Endothelial cell of umbilical vein (primary cell): ENCODE data around the gene MLEC. TPM values are rescaled to one million over a fixed set of nuclear protein-coding genes. Genes with fewer than 3 reads are reported as not detected.

Experiments used
- BruUV-seq: library from RNA; stranded (reverse); fragments of 400-500 nt; replicated peaks from 2 replicates; lab custom pipeline; 2021; lab: Mats Ljungman, UMichigan
- CTCF ChIA-PET: fragments of 300-600, 350-600 bp; sonication (Branson Sonifier 250); formaldehyde crosslinking; loops from one replicate; lab custom pipeline; 2021; ENCODE audit warnings: antibody characterized with exemption, inconsistent platforms; lab: Charles Lee
- POLR2A ChIA-PET: fragments of 300-600, 350-600 bp; sonication (Branson Sonifier 250); formaldehyde crosslinking; loops from one replicate; lab custom pipeline; 2021; ENCODE audit warnings: antibody characterized with exemption, inconsistent platforms; lab: Charles Lee
- DNase-seq: peaks from one replicate; pipeline ENCODE4 v3.0.0-alpha.2; 2011; ENCODE audit warnings: low read depth, low spot score
- FAIRE-seq: peaks from 2 replicates; lab custom pipeline; 2011; peaks lifted over from hg19 to GRCh38; lab: Jason Lieb, UNC
- H2AFZ ChIP-seq: 2 replicates; pipeline ENCODE4 v1.6.0; 2012; ENCODE audit warnings: low read depth, low read length, control low read depth, inconsistent platforms
- H3K27ac ChIP-seq: 2 replicates; pipeline ENCODE4 v1.5.1; 2011; ENCODE audit warnings: low read depth, mild to moderate bottlenecking, control low read depth, low read length, moderate library complexity; ENCODE audit not compliant: insufficient read depth
- H3K27me3 ChIP-seq, 2 experiments: 2 replicates each; pipeline versions ENCODE4 v1.6.0 to v1.6.1; 2011; ENCODE audit warnings: low read length in 2 of 2, mixed read lengths in 1 of 2; ENCODE audit not compliant: control insufficient read depth in 2 of 2, insufficient read depth in 2 of 2
- H3K36me3 ChIP-seq, 2 experiments: 2 replicates in 1 of 2; 3 replicates in 1 of 2; pipeline ENCODE4 v1.5.1; 2011; ENCODE audit warnings: low read length in 2 of 2, mild to moderate bottlenecking in 1 of 2, moderate library complexity in 1 of 2; ENCODE audit not compliant: control insufficient read depth in 2 of 2, insufficient read depth in 2 of 2; ENCODE audit errors: extremely low read depth in 1 of 2
- H3K4me1 ChIP-seq: 3 replicates; pipeline ENCODE4 v1.5.1; 2011; ENCODE audit warnings: mild to moderate bottlenecking, low read length; ENCODE audit not compliant: control insufficient read depth, insufficient read depth; ENCODE audit errors: extremely low read depth
- H3K4me2 ChIP-seq: 2 replicates; pipeline ENCODE4 v1.6.1; 2011; ENCODE audit warnings: low read length, control low read depth, mixed read lengths; ENCODE audit not compliant: insufficient read depth
- H3K4me3 ChIP-seq, 3 experiments: fragments of 200-600 bp in 1 of 3; sonication (generic), shearing (Covaris generic) in 1 of 3; replicated peaks in 1 of 3; 2 replicates each; pipeline ENCODE4 v1.5.1; 2011 to 2016; ENCODE audit warnings: control low read depth in 3 of 3, low read length in 3 of 3, mild to moderate bottlenecking in 2 of 3, inconsistent platforms in 1 of 3, low read depth in 1 of 3, moderate library complexity in 1 of 3; ENCODE audit not compliant: insufficient read depth in 1 of 3
- H3K79me2 ChIP-seq: 2 replicates; pipeline ENCODE4 v1.6.0; 2012; ENCODE audit warnings: low read length, inconsistent platforms; ENCODE audit not compliant: control insufficient read depth, insufficient read depth
- H3K9ac ChIP-seq: replicated peaks from 2 replicates; pipeline ENCODE3; 2011; ENCODE audit warnings: low read length, control low read depth; ENCODE audit not compliant: insufficient read depth; ENCODE audit errors: extremely low read depth
- H3K9me1 ChIP-seq: replicated peaks from 3 replicates; pipeline ENCODE4 v1.6.0; 2011; ENCODE audit warnings: mild to moderate bottlenecking, low read length; ENCODE audit not compliant: control insufficient read depth, insufficient read depth; ENCODE audit errors: extremely low read depth
- H3K9me3 ChIP-seq: replicated peaks from 2 replicates; pipeline ENCODE4 v1.5.1; 2012; ENCODE audit warnings: low read length, inconsistent platforms; ENCODE audit not compliant: control insufficient read depth, insufficient read depth
- H4K20me1 ChIP-seq: replicated peaks from 2 replicates; pipeline ENCODE3; 2011; ENCODE audit warnings: mild to moderate bottlenecking, low read length; ENCODE audit not compliant: control insufficient read depth, insufficient read depth; ENCODE audit errors: extremely low read depth
- EZH2 ChIP-seq: IDR thresholded peaks from 2 replicates; pipeline ENCODE4 v1.6.1; 2012; ENCODE audit warnings: borderline replicate concordance, low read depth, mild to moderate bottlenecking, moderate library complexity, low read length, inconsistent platforms; ENCODE audit not compliant: severe bottlenecking
- FOS ChIP-seq: IDR thresholded peaks from 2 replicates; pipeline ENCODE4 v1.6.1; 2011; ENCODE audit warnings: mild to moderate bottlenecking, low read length, moderate library complexity, borderline replicate concordance; ENCODE audit not compliant: insufficient read depth
- GATA2 ChIP-seq: IDR thresholded peaks from 2 replicates; pipeline ENCODE4 v1.7.0; 2011; ENCODE audit warnings: low read depth, mild to moderate bottlenecking, moderate library complexity, mixed read lengths, low read length; ENCODE audit not compliant: insufficient read length, insufficient read depth
- JUN ChIP-seq: IDR thresholded peaks from 2 replicates; pipeline ENCODE4 v1.6.1; 2011; ENCODE audit warnings: borderline replicate concordance, low read depth; ENCODE audit not compliant: insufficient read length, insufficient read depth
- MYC ChIP-seq: IDR thresholded peaks from one replicate; pipeline ENCODE4 v1.6.1; 2011; ENCODE audit warnings: mild to moderate bottlenecking, low read depth, low read length
- POLR2A ChIP-seq: IDR thresholded peaks from 2 replicates; pipeline ENCODE4 v1.6.1; 2012; ENCODE audit warnings: low read depth, mild to moderate bottlenecking, control low read depth, low read length
- POLR2AphosphoS5 ChIP-seq: IDR thresholded peaks from 2 replicates; pipeline ENCODE4 v1.6.1; 2012; ENCODE audit warnings: low read depth, mild to moderate bottlenecking, control low read depth, low read length, moderate library complexity; ENCODE audit not compliant: insufficient read depth
- dilution Hi-C: fragments of 300-500 bp; cut with MboI; formaldehyde crosslinking; loops from one replicate; pipeline ENCODE4 v1.15.0; 2019; ENCODE audit warnings: low sequenced_read_pairs; ENCODE audit not compliant: extremely low pct_ligation_motif_present
- intact Hi-C: fragments of 100-400 bp; cut with micrococcal nuclease; formaldehyde crosslinking; loops from one replicate; pipeline ENCODE4 v1.10.0; 2022
- polyA plus RNA-seq, 4 experiments: library from polyadenylated mRNA; depleted of rRNA in 3 of 4; stranded (reverse) in 3 of 4; unstranded in 1 of 4; fragments of >200 nt; gene quantifications; 2 replicates each; pipeline versions ENCODE4 v1.2.1 to v1.2.3, GENCODE V29; 2011 to 2012; ENCODE audit warnings: missing spikeins in 1 of 4
- total RNA-seq: library from RNA; stranded (reverse); gene quantifications from 2 replicates; pipeline ENCODE4 v1.2.3, GENCODE V29; 2021
- TF ChIP-seq, protein P1 (sequence below), 2 donors: IDR thresholded peaks; 1 replicate in 1 of 2; 2 replicates in 1 of 2; pipeline ENCODE4 v1.5.1; 2011; ENCODE audit warnings: low read length in 2 of 2, mild to moderate bottlenecking in 2 of 2, moderate library complexity in 2 of 2, control low read depth in 1 of 2, inconsistent platforms in 1 of 2, low read depth in 1 of 2; ENCODE audit not compliant: insufficient read depth in 1 of 2; ENCODE audit errors: extremely low read depth in 1 of 2
- TF ChIP-seq, protein P2 (sequence below): IDR thresholded peaks from 2 replicates; pipeline ENCODE4 v1.6.1; 2011; ENCODE audit not compliant: insufficient read depth, insufficient read length

Gene MLEC
- total and polyA plus RNA-seq, 2 donors (not counting 3 experiments of a cell fraction or from before 2014, with no cell fraction given), result 28.4 to 144 TPM

DNA sequence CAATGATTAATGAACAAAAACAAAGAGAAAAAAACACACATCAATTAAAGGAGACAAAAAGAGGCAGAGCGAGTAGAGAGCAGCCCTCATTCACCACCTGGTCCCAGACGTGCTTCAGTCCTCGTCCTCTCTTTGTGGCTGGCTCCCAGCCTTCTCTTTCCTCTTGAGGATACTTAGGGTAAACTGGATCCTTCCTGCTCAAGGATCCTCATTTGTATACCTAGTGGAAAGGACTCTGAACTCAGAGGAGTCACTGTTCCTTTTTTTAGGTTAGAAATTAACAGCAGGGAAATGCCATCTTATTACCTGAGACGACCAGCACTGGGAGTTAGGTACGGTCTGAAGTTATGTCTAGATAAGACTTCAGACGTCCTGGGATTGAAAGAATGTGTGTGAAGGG is 9.7 kb downstream of the MLEC start:
- H3K9ac ChIP-seq, result no peak overlapping the region
- H4K20me1 ChIP-seq, result no peaks in the 10 kb centered on the region
- no peak for TF ChIP-seq GATA2
- TF ChIP-seq EZH2, result no peak
- TF ChIP-seq POLR2AphosphoS5, result no peak
- no peak for TF ChIP-seq FOS
- TF ChIP-seq POLR2A, result no peak
- no peak for TF ChIP-seq JUN
- TF ChIP-seq, protein P1, sequence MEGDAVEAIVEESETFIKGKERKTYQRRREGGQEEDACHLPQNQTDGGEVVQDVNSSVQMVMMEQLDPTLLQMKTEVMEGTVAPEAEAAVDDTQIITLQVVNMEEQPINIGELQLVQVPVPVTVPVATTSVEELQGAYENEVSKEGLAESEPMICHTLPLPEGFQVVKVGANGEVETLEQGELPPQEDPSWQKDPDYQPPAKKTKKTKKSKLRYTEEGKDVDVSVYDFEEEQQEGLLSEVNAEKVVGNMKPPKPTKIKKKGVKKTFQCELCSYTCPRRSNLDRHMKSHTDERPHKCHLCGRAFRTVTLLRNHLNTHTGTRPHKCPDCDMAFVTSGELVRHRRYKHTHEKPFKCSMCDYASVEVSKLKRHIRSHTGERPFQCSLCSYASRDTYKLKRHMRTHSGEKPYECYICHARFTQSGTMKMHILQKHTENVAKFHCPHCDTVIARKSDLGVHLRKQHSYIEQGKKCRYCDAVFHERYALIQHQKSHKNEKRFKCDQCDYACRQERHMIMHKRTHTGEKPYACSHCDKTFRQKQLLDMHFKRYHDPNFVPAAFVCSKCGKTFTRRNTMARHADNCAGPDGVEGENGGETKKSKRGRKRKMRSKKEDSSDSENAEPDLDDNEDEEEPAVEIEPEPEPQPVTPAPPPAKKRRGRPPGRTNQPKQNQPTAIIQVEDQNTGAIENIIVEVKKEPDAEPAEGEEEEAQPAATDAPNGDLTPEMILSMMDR (IDR thresholded peaks at IDR 0.05; ENCODE audit: extremely low read depth in 1 of 2, insufficient read depth in 1 of 2, low read depth in 1 of 2, low read length in 2 of 2), result no peak
- no peak for TF ChIP-seq MYC
- TF ChIP-seq, protein P2, sequence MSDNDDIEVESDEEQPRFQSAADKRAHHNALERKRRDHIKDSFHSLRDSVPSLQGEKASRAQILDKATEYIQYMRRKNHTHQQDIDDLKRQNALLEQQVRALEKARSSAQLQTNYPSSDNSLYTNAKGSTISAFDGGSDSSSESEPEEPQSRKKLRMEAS, result no peak
- dilution Hi-C loops (no loop called here), intact Hi-C loops (loop anchor here (1.0 kb wide), 1 partner anchor 9 kb away; the partner anchor contains the start of gene MLEC)
- CTCF ChIA-PET, result interaction anchor here (2.7 kb wide), 1 partner anchor 47 kb away, joined by 15 read pairs; no protein-coding TSS in a partner anchor
- H3K36me3 ChIP-seq, result peaks cover 32 to 42% of the 10 kb centered on the region in 2 experiments
- POLR2A ChIA-PET, result no interaction called here
- BruUV-seq, result no TSS peak
- H3K4me1 ChIP-seq, result peaks cover 29% of the 10 kb centered on the region
- no peak overlapping the region for H3K27ac ChIP-seq
- no peaks in the 10 kb centered on the region for H3K9me1 ChIP-seq
- DNase-seq (no peak), FAIRE-seq (no peak)
- no peak overlapping the region for H3K4me2 ChIP-seq
- no peaks in the 10 kb centered on the region for H3K9me3 ChIP-seq
- no peaks in the 10 kb centered on the region for H3K27me3 ChIP-seq
- no peak overlapping the region for H2AFZ ChIP-seq
- peaks cover 15% of the 10 kb centered on the region for H3K79me2 ChIP-seq
- no peak overlapping the region for H3K4me3 ChIP-seq
